NCI-H1092 (cell line): Measurements from ENCODE around the gene ASL.
"Not testable (repeated sequence)": the region's sequence is repeated elsewhere in the genome, so short reads cannot be mapped to it uniquely, and the experiment has no call there.

ENCODE experiments used
- DNase-seq: peaks from one replicate; lab custom pipeline; 2025; lab: John Stamatoyannopoulos, UW

ASL gene

DNA sequence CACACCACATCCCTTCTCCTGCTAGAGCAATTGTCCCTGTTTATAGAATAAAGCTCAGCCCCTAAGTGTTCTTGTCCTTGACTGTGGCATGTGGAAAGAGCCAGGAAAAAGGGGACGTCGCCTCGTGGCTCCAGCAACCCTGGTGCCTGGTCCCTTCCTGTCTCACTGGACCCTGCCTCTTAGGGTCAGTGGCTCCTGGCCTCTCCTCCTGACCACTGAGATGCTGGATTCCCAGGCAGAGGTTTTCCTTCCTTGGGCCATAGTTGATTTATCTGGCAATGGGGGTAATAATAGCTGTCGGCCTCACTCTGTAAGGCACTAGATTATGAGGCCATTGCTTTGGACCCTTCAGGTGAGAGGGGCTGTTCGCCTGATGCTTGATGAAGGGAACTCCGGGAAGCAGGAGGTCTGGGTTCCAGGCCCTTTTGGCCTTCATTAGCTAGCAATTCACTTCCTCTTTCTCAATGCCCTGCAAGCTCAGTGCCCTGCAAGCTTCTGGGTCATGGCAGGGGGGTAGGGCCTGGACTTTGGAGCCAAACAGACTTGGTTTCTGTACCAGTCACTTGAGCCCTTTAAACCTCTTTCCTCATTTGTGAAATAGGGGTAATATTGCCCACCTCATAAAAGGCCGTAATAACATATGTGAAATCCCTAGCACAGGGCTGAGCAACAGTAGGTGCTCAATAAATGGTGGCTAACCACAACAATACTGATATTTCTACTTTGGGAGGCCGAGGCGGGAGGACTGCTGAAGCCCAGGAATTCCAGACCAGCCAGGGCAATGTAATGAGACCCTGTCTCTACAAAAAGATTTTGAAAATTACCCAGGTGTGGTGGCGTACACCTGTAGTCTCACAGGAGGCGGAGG, 1.1 kb downstream of the ASL start:
- no peak for DNase-seq

DNA sequence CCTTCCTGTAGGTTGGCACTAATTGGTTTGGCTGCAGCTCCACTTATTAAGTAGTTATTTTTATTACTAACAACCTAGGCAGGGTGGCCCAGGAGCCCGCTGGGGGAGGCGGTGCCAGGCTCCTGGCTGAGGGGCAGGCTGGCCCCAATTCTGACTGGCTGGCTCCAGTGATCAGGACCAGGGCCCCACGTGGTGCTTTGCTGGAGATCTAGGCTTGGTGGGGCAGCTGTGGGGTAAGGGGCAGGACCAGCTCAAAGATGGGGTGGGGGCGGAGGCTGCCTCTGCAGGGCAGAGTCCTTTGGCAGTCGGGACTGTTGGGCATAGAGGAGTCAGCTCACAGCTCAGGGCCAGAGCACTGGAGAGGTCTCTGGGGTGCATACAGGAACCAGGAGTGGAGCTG, 2.4 kb downstream of the ASL start:
- no peak for DNase-seq

DNA sequence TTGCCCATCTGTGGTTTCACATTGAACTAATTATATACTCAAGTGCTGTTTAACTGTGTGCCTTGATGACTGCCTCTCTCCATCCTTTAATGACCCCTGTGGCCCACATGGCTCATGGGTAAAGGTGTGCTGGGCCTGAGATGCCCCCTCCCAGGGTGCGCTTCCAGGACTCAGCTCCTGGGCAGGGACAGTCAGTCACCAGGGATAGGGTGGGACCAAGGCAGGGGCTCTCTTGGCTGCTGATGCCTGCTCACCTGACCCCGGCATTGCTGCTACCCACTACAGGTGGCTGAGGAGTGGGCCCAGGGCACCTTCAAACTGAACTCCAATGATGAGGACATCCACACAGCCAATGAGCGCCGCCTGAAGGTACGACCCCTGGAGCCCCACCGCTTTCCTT, 6.5 kb downstream of the ASL start:
- DNase-seq = no peak

DNA sequence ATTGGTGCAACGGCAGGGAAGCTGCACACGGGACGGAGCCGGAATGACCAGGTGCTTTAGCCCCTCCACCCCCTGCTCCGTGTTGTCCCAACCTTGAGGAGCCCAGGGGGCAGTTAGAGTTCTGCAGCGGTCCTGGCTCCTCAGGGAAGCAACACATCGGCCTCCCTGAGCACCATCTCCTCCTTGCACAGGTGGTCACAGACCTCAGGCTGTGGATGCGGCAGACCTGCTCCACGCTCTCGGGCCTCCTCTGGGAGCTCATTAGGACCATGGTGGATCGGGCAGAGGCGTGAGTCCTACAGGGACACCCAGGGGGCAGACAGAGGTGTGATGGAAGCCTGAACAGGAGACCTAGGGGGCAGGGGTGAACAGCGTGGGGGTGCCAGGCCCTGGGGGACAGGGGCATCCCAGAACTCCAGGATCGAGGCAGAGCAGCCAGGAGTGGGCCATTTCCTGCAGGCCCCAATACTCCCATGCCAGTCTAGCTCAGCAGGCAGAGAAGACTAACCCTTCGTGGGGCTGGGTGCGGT, 7.3 kb downstream of the ASL start:
- no peak for DNase-seq

DNA sequence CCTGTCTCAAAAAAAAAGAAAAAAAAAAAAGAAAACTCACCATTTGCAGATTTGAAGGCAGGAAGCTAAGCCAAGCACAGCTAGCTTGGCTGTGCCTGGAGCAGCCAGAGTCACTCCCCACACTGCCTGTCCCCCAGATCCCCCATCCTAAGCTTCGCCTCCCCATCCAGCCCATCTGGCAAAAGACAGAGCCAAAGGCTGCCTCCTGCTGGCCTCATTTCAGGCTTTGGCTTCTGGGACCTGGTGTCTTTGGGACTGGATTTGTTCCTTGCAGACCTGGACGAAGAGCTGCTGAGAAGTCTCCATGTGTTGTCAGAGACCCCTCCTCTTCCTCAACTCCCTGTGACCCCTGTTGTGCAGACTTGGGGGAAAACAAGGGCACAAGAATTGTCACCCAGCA, 8.1 kb downstream of the ASL start:
- DNase-seq = no peak

DNA sequence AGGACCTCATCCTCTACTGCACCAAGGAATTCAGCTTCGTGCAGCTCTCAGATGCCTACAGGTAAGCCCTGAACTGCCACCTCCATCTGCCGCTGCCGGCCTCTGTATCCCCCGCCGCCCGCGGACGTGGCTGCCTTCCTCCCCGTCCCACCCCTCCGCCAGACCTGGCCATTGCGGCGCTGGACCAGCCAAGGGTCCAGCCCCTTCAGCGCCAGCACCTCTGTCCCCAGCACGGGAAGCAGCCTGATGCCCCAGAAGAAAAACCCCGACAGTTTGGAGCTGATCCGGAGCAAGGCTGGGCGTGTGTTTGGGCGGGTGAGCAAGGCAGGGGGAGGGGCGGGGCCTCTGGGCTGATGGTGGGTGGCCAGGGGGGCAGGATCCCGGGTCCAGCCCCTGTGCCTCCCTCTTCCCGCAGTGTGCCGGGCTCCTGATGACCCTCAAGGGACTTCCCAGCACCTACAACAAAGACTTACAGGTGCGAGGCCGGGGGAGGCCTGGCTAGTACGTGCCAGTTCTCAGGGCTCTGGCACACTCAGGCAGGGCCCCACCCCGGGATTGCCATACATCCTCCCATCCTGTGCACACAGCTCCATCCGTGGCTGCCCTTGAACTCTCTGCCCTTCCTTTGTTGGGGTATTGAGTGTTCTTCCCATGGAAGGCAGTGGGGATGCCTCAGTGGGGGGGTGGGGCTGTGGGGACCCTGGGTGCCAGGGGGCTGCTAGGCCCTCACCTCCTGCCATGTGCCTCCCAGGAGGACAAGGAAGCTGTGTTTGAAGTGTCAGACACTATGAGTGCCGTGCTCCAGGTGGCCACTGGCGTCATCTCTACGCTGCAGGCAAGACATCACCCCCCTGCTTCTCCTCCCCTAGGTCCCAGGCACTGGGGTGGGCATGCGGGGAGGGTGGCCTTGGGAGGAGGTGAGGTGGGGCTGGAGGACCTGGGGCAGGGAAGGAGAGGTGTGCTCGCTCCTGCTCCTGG, 13.5 kb downstream of the ASL start:
- DNase-seq = no peak

DNA sequence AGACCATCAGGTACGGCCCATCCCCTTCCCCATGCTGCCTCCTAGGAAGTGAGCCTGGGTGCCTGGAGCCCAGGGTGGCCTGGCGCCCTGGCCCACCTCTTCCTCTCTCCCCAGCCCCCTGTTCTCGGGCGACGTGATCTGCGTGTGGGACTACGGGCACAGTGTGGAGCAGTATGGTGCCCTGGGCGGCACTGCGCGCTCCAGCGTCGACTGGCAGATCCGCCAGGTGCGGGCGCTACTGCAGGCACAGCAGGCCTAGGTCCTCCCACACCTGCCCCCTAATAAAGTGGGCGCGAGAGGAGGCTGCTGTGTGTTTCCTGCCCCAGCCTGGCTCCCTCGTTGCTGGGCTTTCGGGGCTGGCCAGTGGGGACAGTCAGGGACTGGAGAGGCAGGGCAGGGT, 17.0 kb downstream of the ASL start:
- no peak for DNase-seq

DNA sequence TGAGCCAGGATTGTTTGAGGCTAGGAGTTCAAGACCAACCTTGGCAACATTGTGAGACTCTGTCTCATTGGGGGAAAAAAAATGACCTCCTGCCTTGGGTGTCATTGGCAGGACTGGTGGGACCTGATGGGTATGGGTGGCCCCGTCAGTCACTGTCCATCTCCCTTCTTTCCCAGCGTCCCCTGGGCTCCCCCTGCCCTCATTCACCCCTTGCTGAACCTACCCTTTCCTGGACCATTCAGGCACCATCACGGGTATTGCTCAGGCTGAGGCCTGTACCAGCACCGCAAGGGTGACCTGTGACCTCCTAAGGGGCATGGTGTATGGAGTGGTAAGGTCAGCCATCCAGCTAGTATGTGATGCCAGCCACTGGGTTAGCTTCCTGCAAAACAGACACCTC, 19.4 kb downstream of the ASL start:
- DNase-seq = no peak

DNA sequence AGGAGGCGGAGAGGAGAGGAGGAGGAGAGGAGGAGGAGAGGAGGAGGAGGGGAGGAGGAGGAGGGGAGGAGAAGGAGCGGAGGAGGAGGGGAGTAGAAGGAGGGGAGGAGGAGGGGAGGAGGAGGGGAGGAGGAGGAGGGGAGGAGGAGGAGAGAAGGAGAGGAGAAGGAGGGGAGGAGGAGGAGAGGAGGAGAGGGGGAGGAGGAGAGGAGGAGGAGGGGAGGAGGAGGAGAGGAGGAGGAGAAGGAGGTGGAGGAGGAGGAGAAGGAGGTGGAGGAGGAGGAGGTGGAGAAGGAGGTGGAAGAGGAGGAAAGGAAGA, 23.6 kb downstream of the ASL start:
- no peak for DNase-seq

DNA sequence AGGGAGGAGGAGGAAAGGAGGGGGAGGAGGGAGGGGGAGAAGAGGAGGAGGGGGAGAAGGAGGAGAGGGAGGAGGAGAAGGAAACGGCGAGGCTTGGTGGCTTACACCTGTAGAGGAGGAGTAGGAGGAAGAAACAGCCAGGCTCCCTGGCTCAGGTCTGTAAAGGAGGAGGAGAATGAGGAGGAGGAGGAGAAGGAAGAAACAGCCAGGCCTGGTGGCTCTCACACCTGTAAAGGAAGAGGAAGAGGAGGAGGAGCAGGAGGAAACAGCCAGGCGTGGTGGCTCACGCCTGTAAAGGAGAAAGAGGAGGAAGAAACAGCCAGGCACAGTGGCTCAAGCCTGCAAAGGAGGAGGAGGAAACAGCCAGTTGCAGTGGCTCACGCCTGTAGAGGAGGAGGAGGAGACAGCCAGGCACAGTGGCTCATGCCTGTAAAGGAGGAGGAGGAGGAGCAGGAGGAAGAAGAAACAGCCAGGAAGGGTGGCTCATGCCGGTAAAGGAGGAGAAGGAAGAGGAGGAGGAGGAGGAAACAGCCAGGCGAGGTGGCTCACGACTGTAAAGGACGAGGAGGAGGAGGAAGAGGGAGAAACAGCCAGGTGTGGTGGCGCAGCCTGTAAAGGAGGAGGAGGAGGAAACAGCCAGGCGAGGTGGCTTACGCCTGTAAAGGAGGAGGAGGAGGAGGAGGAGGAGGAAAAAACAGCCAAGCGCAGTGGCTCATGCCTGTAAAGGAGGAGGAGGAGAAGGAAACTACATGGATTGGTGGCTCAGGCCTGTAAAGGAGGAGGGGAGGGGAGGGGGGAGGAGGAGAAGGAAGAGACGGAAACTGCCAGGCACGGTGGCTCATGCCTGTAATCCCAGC, 24.2 kb downstream of the ASL start:
- peak; percentile 17 for DNase-seq

DNA sequence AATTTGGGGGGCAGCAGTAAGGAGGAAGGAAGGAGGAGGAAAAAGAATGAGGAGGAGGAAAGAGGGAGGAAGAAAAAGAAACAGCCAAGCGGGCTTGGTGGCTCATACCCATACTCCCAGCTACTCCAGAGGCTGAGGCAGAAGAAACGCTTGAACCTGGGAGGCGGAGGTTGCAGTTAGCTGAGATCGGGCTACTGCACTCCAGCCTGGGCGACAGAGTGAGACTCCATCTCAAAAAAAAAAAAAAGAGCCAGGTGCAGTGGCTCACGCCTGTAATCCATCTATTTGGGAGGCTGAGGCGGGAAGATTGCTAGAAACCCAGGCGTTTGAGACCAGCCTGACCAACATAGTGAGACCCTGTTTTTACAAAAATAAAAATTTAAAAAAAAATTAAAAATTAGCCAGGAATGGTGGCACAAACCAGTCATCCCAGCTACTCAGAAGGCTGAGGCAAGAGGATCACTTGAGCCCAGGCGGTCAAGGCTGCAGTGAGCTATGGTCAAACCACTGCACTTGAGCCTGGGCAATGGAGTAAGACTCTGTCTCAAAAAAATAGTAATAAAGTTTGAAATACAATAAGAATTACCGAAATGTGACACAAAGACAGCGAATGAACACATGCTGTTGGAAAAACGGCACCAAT, 24.9 kb downstream of the ASL start:
- DNase-seq = no peak

DNA sequence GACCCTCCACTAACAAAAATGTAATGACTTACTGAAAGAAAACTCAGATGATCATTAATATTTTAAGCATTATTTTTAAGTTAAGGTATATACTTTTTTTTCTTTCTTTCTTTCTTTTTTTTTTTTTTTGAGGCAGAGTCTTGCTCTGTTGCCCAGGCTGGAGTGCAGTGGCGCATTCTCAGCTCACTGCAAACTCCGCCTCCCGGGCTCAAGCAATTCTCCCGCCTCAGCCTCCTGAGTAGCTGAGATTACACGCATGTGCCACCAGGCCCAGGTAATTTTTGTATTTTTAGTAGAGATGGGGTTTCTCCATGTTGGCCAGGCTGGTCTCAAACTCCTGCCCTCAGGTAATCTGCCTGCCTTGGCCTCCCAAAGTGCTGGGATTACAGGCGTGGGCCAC, 26.5 kb downstream of the ASL start:
- DNase-seq = not testable (repeated sequence)

DNA sequence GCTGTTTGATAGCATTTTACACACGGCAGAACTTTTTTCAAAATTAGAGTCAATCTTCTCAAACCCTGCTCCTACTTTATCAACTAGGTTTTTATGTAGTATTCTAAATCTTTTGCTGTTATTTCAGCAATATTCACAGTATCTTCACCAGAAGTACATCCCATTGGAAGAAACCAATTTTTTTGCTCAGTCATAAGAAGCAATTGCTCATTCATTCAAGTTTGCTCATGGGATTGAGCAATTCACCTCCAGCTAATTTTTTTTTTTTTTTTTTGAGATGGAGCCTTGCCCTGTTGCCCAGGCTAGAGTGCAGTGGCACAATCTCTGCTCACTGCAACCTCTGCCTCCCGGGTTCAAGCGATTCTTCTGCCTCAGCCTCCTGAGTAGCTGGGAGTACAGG, 28.4 kb downstream of the ASL start:
- not testable (repeated sequence) for DNase-seq

DNA sequence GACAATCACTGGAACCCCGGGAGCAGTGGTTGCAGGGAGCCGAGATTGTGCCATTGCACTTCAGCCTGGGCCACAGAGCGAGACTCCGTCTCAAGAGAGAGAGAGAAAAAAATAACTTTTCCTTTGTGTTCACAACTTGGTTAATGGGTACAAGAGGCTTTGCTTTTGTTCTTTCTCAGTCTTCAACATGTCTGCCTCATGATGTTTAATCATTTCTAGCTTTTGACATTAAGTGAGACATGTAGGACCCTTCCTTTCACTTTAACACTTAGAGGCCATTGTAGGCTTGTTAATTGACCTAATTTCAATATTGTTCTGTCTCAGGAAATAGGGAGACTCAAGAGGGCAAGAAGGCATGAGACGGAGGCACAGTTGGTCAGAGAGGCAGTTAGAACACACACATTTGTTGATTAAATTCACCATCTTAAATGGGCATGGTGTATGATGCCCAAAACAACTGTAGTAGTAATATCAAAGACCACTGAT, 29.7 kb downstream of the ASL start:
- DNase-seq = no peak

DNA sequence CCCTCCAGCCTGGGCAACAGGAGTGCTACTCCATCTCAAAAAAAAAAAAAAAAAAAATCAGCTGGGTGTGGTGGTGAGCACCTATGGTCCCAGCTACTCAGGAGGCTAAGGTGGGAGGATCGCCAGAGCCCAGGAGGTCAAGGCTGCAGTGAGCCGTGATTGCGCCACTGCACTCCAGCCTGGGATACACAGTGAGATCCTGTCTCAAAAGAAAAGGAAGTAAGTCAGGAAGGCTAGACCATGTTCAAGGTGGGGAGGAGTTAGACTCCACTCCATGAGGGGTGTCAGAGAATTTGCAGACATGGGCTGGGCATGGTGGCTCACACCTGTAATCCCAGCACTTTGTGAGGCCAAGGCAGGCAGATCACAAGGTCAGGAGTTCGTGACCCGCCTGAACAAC, 32.8 kb downstream of the ASL start:
- not testable (repeated sequence) for DNase-seq

DNA sequence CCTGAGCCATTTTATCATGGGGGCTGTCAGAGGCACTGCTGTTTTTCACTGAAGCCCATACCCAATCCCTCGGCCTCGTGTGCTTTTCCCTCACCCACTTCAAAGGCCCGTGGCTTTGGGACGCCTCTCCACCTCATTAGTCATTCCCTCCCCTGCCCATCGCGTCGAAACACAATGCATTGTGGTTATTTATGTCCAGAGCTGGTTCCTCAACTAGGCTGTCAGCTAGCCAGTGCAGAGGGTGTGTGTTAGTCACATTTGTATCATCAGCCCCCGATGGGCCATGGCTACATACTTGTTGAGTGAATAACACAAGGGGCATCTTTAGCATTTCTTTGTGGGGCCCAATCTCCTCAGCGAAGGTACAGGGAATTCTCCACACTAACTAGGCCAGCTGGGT, 35.2 kb downstream of the ASL start:
- no peak for DNase-seq

DNA sequence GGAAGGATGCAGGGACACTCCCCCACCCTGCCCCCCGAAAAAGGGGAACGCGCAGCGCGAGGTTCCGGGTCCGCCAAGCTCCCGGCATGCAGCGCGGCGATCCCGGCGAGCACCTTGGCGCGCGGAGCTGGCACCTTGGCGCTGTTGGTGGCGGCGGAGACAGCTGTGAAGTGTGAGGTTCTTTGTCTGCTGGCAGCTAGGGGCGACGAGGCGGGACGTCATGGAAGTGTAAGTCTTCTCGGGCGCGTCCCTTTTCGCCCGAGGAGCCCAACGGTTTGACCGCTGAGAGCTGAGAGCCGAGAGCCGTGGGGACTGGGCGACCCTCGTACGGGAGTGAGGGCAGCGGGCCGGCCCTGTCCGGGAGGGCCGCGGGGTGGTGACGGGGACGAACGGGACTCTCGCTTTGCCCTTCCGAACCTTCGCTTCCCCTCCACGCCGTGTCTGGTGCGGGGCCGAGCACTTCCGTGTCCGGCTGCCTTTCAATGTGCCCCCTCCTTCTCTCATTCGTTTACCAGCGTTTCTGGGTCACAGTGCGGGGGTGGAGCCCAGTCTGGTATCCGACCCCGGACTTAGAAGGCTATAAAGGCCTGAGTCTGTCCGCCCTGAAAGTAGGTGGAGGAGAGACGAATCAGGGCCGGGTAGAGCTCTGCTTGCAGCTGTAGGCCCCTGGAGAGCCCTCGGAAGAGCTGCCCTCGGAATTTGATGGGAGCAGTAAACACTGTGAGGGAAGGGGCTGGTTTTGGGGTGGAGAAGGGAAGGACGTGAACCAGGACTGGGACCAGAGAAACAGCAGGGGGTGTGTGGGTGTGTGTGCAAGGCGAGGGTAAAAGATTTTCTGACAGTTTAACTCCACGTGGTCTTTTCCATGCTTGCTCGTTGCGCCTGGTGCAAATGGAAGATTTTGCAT, 39.4 kb downstream of the ASL start, which contains the start of gene CRCP:
TSS of gene CRCP (plus strand) at position 105 of the 907 bp plus-strand sequence. CDS start at position 221, 116 bp downstream.
- peak; percentile 75 for DNase-seq

DNA sequence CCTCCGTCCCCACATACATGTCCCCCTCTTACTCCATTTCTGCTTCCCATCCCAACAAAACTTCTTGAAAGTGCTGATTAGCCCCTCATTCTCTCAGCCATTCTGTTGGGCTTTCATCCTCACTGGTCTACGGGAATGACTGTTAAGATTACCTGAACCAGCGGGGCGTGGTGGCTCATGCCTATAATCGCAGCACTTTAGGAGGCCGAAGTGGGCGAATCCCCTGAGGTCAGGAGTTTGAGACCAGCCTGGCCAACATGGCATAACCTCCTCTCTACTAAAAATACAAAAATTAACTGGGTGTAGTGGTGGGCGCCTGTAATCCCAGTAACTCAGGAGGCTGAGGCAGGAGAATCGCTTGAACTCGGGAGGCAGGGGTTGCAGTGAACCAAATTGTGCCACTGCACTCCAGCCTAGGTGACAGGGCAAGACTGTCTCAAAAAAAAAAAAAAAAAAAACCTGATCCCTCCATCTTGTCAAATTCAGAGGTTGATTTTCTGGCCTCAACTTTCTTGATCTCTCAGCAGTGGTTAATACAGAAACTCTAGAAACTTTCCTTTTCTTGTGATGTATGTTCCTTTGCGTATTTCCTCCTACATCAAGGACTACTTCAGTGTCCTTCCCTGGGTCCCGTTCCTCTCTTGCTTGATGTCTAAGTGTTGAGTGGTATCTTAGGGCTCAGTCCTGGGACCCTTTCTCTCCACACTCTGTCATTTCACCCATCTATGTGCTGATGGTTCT, 41.2 kb downstream of the ASL start:
- DNase-seq = not testable (repeated sequence)

DNA sequence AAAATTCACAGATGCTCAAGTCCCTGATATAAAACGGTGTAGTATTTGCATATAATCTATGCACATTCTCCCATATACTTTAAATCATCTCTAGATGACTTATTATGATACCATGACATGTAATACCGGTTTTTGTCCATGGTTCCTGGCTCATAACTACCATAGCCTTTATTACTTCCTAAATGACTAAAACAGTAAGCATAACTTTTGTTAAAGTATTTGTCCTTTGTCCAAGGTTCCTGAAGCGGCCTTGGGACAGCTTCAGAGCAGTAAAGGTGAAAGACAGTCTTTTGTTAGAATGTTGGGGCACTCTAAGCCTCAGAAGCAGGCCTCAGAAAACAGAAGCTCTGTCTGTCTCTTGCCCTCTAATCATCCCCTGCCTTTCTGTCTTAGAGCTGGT, 43.0 kb downstream of the ASL start:
- DNase-seq = no peak
